ENCODE data around the gene SF3B5. TPM values are rescaled to one million over a fixed set of nuclear protein-coding genes. Genes with fewer than 3 reads are reported as not detected.

The SF3B5 gene
- total and polyA plus RNA-seq, 9 of the 15 experiments (the other 6 are each of a cell fraction or from before 2014, with no cell fraction given) = 238 to 1,211 (median 407) TPM

- H3K4me1 ChIP-seq (replicated peaks in 1 of 2; ENCODE audit: control insufficient read depth in 2 of 2, insufficient read depth in 2 of 2, low read length in 2 of 2) = peaks cover 15 to 17% of the 10 kb centered on the region in 2 experiments; a peak in 4 of 5 replicates
- POLR2A ChIA-PET = interaction anchor here (1.6 to 3.1 kb wide), 2 partner anchors 8 to 19 kb away, joined by 4 to 13 read pairs; no protein-coding TSS in a partner anchor
- DNase-seq (ENCODE audit: extremely low read depth in 1 of 4, low spot score in 3 of 4) (no peak), FAIRE-seq (no peak), ATAC-seq (no peak)
- no peaks in the 10 kb centered on the region for H3K9me1 ChIP-seq (ENCODE audit: control insufficient read depth, insufficient read depth, low read length)
- H3K36me3 ChIP-seq (ENCODE audit: control insufficient read depth, insufficient read depth, low read length) = no peaks in the 10 kb centered on the region
- H2AFZ ChIP-seq (ENCODE audit: low read depth, low read length) = no peak overlapping the region
- intact Hi-C loops (cut with micrococcal nuclease) = no loop called here
- WGBS (ENCODE audit: insufficient coverage, low coverage, missing lambda C conversion rate) = 48% methylated on average over 6 of the region's 6 CpGs
- H3K27me3 ChIP-seq (ENCODE audit: control insufficient read depth in 2 of 2, insufficient read depth in 2 of 2, low read length in 2 of 2) = no peaks in the 10 kb centered on the region; a peak in 2 of 5 replicates
- no peak overlapping the region for H3K4me3 ChIP-seq
- BruUV-seq (replicated peaks) = no TSS peak
- no peaks in the 10 kb centered on the region for H3K79me2 ChIP-seq (ENCODE audit: control insufficient read depth, insufficient read depth, low read length)
- in situ Hi-C loops (cut with MboI) = no loop called here
- no peak overlapping the region for H3K9ac ChIP-seq (ENCODE audit: insufficient read depth in 1 of 2, low read depth in 2 of 2, low read length in 2 of 2)
- no peak overlapping the region for H3K27ac ChIP-seq (ENCODE audit: extremely low read depth, low read depth, low read length)
- CTCF ChIA-PET (ENCODE audit: low intra/inter-chr PET ratio) = no interaction called here
- H4K20me1 ChIP-seq (replicated peaks; ENCODE audit: control insufficient read depth, insufficient read depth, low read length) = no peaks in the 10 kb centered on the region
- H3K9me3 ChIP-seq (replicated peaks; ENCODE audit: control insufficient read depth, insufficient read depth, low read depth, low read length) = no peaks in the 10 kb centered on the region
- H3K4me2 ChIP-seq (ENCODE audit: insufficient read depth, low read length) = no peak overlapping the region; the same call in 1 of the 2 replicates
- TF ChIP-seq ESRRA (IDR thresholded peaks at IDR 0.05; ENCODE audit: borderline replicate concordance, low read depth) = no peak
- TF ChIP-seq, protein P1, sequence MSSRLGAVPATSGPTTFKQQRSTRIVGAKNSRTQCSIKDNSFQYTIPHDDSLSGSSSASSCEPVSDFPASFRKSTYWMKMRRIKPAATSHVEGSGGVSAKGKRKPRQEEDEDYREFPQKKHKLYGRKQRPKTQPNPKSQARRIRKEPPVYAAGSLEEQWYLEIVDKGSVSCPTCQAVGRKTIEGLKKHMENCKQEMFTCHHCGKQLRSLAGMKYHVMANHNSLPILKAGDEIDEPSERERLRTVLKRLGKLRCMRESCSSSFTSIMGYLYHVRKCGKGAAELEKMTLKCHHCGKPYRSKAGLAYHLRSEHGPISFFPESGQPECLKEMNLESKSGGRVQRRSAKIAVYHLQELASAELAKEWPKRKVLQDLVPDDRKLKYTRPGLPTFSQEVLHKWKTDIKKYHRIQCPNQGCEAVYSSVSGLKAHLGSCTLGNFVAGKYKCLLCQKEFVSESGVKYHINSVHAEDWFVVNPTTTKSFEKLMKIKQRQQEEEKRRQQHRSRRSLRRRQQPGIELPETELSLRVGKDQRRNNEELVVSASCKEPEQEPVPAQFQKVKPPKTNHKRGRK (tag; IDR thresholded peaks at IDR 0.05) = no peak
- no peak for TF ChIP-seq ZBTB8A (IDR thresholded peaks at IDR 0.05; ENCODE audit: partially characterized antibody)
- TF ChIP-seq, protein P2, sequence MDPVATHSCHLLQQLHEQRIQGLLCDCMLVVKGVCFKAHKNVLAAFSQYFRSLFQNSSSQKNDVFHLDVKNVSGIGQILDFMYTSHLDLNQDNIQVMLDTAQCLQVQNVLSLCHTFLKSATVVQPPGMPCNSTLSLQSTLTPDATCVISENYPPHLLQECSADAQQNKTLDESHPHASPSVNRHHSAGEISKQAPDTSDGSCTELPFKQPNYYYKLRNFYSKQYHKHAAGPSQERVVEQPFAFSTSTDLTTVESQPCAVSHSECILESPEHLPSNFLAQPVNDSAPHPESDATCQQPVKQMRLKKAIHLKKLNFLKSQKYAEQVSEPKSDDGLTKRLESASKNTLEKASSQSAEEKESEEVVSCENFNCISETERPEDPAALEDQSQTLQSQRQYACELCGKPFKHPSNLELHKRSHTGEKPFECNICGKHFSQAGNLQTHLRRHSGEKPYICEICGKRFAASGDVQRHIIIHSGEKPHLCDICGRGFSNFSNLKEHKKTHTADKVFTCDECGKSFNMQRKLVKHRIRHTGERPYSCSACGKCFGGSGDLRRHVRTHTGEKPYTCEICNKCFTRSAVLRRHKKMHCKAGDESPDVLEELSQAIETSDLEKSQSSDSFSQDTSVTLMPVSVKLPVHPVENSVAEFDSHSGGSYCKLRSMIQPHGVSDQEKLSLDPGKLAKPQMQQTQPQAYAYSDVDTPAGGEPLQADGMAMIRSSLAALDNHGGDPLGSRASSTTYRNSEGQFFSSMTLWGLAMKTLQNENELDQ (CRISPR knock-in tag; IDR thresholded peaks at IDR 0.05; ENCODE audit: borderline replicate concordance) = no peak
- TF ChIP-seq GABPB2 (CRISPR knock-in tag; conservative IDR thresholded peaks at IDR 0.05) = no peak
- TF ChIP-seq TFAM (CRISPR knock-in tag; conservative IDR thresholded peaks at IDR 0.05) = no peak
- TF ChIP-seq SREBF2 (CRISPR knock-in tag; IDR thresholded peaks at IDR 0.05) = no peak
- TF ChIP-seq MYNN (IDR thresholded peaks at IDR 0.05) = no peak
- no peak for TF ChIP-seq MYNN (CRISPR knock-in tag; IDR thresholded peaks at IDR 0.05)
- TF ChIP-seq ZBTB33 (CRISPR knock-in tag; IDR thresholded peaks at IDR 0.05) = peak; percentile 39; the same call in 1 of the 2 replicates
- no peak for TF ChIP-seq CTCF (IDR thresholded peaks at IDR 0.05 in 2 of 3, conservative IDR thresholded peaks at IDR 0.05 in 1 of 3; ENCODE audit: insufficient read depth in 2 of 3, low read depth in 1 of 3, low read length in 3 of 3)
- TF ChIP-seq, protein P3, sequence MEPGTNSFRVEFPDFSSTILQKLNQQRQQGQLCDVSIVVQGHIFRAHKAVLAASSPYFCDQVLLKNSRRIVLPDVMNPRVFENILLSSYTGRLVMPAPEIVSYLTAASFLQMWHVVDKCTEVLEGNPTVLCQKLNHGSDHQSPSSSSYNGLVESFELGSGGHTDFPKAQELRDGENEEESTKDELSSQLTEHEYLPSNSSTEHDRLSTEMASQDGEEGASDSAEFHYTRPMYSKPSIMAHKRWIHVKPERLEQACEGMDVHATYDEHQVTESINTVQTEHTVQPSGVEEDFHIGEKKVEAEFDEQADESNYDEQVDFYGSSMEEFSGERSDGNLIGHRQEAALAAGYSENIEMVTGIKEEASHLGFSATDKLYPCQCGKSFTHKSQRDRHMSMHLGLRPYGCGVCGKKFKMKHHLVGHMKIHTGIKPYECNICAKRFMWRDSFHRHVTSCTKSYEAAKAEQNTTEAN (CRISPR knock-in tag; IDR thresholded peaks at IDR 0.05) = no peak
These were observed 28.5 kb downstream of the SF3B5 start for GRCh38 chr6:144066741-144067484.
